ENCODE results near the gene BRIP1.

Gene BRIP1

DNA sequence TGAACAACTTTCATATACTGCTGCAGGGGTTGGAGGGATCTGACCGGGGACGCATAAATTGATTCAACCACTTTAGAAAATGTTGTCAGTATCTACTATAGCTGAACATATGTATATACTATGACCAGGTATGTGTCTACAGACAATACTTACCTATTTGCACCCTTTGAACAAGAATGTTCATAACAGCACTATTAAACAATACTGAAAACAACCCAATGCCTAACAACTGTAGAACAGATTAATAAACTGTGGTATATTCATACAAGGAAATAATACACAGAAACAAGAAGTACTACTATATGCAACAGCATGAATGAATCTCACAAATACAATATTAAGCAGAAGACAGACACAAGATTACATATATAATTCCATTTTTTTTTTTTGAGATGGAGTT lies 10.5 kb downstream of the BRIP1 start:
- no peak overlapping the region for H2AFZ ChIP-seq (ENCODE audit: low read depth)
- H3K9ac ChIP-seq = no peak overlapping the region
- H3K4me2 ChIP-seq = no peak overlapping the region
- no peak overlapping the region for H3K4me3 ChIP-seq (IDR thresholded peaks at IDR 0.05; ENCODE audit: insufficient read depth, low read depth, low read length)
- H3K27ac ChIP-seq = no peak overlapping the region
- H3K79me2 ChIP-seq (ENCODE audit: insufficient read depth, low read depth) = no peaks in the 10 kb centered on the region
- TF ChIP-seq, protein P1, sequence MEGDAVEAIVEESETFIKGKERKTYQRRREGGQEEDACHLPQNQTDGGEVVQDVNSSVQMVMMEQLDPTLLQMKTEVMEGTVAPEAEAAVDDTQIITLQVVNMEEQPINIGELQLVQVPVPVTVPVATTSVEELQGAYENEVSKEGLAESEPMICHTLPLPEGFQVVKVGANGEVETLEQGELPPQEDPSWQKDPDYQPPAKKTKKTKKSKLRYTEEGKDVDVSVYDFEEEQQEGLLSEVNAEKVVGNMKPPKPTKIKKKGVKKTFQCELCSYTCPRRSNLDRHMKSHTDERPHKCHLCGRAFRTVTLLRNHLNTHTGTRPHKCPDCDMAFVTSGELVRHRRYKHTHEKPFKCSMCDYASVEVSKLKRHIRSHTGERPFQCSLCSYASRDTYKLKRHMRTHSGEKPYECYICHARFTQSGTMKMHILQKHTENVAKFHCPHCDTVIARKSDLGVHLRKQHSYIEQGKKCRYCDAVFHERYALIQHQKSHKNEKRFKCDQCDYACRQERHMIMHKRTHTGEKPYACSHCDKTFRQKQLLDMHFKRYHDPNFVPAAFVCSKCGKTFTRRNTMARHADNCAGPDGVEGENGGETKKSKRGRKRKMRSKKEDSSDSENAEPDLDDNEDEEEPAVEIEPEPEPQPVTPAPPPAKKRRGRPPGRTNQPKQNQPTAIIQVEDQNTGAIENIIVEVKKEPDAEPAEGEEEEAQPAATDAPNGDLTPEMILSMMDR (conservative IDR thresholded peaks at IDR 0.05; ENCODE audit: low read depth, low read length) = no peak
- H4K20me1 ChIP-seq (ENCODE audit: insufficient read depth) = no peaks in the 10 kb centered on the region
- H3K4me1 ChIP-seq (ENCODE audit: low read depth, poor library complexity, severe bottlenecking) = no peaks in the 10 kb centered on the region
- H3K27me3 ChIP-seq (ENCODE audit: insufficient read depth, low read depth) = no peaks in the 10 kb centered on the region
- H3K36me3 ChIP-seq (ENCODE audit: insufficient read depth) = no peaks in the 10 kb centered on the region

DNA sequence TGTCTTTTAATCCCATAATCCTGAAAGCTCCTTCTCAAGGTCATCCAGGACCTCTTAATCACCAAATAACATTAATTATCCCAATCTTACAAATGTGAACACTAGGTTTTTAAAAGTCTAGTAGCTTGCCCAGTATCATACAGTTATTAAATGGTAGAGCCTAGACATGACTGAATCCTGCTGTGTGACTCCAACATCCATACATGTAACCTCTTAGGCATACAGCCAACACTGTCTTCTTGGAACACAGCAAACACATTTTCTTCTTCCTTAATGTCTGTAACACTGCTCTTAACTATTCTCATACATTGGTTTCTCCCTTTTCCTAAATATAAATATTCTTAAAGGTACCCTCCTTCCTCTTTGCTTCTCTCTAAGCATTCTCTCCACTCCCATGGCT lies 13.7 kb downstream of the BRIP1 start:
- H4K20me1 ChIP-seq (ENCODE audit: insufficient read depth) = no peaks in the 10 kb centered on the region
- no peaks in the 10 kb centered on the region for H3K36me3 ChIP-seq (ENCODE audit: insufficient read depth)
- no peak overlapping the region for H2AFZ ChIP-seq (ENCODE audit: low read depth)
- no peak overlapping the region for H3K9ac ChIP-seq
- H3K4me2 ChIP-seq = no peak overlapping the region
- no peaks in the 10 kb centered on the region for H3K4me1 ChIP-seq (ENCODE audit: low read depth, poor library complexity, severe bottlenecking)
- no peaks in the 10 kb centered on the region for H3K27me3 ChIP-seq (ENCODE audit: insufficient read depth, low read depth)
- TF ChIP-seq, protein P1 (conservative IDR thresholded peaks at IDR 0.05; ENCODE audit: low read depth, low read length) = no peak
- H3K27ac ChIP-seq = no peak overlapping the region
- H3K79me2 ChIP-seq (ENCODE audit: insufficient read depth, low read depth) = no peaks in the 10 kb centered on the region
- no peak overlapping the region for H3K4me3 ChIP-seq (IDR thresholded peaks at IDR 0.05; ENCODE audit: insufficient read depth, low read depth, low read length)

DNA sequence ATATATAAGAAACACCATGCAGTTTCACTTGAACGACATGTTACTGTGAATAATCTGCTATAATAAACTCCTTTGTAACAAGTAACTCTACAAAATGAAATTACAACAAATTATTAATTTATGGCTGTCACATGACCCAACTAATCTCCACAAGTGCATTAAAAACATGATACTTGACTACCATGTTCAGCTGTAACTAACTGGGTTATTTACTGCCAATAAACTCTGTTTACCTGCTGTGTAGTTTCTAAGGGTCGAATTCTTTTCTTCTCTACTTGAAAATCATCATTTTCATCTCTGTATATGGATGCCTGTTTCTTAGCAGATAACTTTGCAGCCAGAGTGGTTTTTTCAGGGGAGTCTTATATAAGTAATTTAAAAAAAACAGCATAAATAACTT lies 14.4 kb downstream of the BRIP1 start:
- no peaks in the 10 kb centered on the region for H3K79me2 ChIP-seq (ENCODE audit: insufficient read depth, low read depth)
- H3K4me3 ChIP-seq (IDR thresholded peaks at IDR 0.05; ENCODE audit: insufficient read depth, low read depth, low read length) = no peak overlapping the region
- H3K4me1 ChIP-seq (ENCODE audit: low read depth, poor library complexity, severe bottlenecking) = no peaks in the 10 kb centered on the region
- H2AFZ ChIP-seq (ENCODE audit: low read depth) = no peak overlapping the region
- no peak overlapping the region for H3K27ac ChIP-seq
- H3K9ac ChIP-seq = no peak overlapping the region
- no peak overlapping the region for H3K4me2 ChIP-seq
- H3K27me3 ChIP-seq (ENCODE audit: insufficient read depth, low read depth) = no peaks in the 10 kb centered on the region
- H4K20me1 ChIP-seq (ENCODE audit: insufficient read depth) = no peaks in the 10 kb centered on the region
- TF ChIP-seq, protein P1 (conservative IDR thresholded peaks at IDR 0.05; ENCODE audit: low read depth, low read length) = no peak
- H3K36me3 ChIP-seq (ENCODE audit: insufficient read depth) = no peaks in the 10 kb centered on the region

DNA sequence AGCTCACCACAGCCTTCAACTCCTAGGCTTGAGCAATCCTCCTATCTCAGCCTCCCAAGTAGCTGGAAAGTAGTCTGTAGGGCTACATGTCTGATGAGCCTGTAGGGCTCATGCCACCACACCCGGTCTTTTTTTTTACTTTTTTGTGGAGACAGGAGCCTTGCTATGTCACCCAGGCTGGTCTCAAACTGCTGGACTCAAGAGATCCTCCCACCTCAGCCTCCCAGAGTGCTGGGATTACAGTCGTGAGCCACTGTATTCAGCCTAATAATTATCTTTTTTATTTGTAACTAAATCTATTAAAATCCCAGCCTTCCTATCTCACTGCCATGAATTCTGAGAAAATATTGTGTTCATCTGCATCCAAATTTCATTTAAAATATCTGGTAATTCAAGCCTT lies 15.1 kb downstream of the BRIP1 start:
- Histone ChIP-seq H3K4me3 (IDR thresholded peaks at IDR 0.05; ENCODE audit: insufficient read depth, low read depth, low read length) (no peak overlapping the region), H3K79me2 (ENCODE audit: insufficient read depth, low read depth) (no peaks in the 10 kb centered on the region), H3K36me3 (ENCODE audit: insufficient read depth) (no peaks in the 10 kb centered on the region), H3K4me1 (ENCODE audit: low read depth, poor library complexity, severe bottlenecking) (no peaks in the 10 kb centered on the region), H4K20me1 (ENCODE audit: insufficient read depth) (no peaks in the 10 kb centered on the region), H2AFZ (ENCODE audit: low read depth) (no peak overlapping the region), H3K27ac (no peak overlapping the region), H3K9ac (no peak overlapping the region), H3K4me2 (no peak overlapping the region), H3K27me3 (ENCODE audit: insufficient read depth, low read depth) (no peaks in the 10 kb centered on the region)
- TF ChIP-seq, protein P1 (conservative IDR thresholded peaks at IDR 0.05; ENCODE audit: low read depth, low read length) = no peak

DNA sequence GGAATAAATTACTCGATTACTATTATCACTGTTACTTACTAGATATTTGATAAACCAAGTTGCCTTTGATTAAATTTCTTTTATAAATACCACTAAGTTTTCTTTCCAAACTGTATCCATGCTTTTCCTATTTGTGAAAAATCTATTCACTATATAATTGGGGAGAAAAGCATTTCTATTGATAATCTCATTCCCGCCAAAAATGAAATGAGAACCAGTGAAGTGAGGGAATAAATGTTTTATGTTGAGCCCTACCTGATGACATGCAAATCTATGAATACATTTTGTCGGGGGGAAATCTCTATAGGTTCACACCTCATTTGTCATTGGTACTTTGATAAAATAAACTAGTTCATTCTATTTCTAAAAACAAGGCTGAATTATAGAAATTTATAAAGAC lies 15.7 kb downstream of the BRIP1 start:
- Histone ChIP-seq H3K9ac (no peak overlapping the region), H3K27me3 (ENCODE audit: insufficient read depth, low read depth) (no peaks in the 10 kb centered on the region), H2AFZ (ENCODE audit: low read depth) (no peak overlapping the region), H4K20me1 (ENCODE audit: insufficient read depth) (no peaks in the 10 kb centered on the region), H3K36me3 (ENCODE audit: insufficient read depth) (no peaks in the 10 kb centered on the region), H3K4me2 (no peak overlapping the region), H3K4me3 (IDR thresholded peaks at IDR 0.05; ENCODE audit: insufficient read depth, low read depth, low read length) (no peak overlapping the region), H3K27ac (no peak overlapping the region), H3K4me1 (ENCODE audit: low read depth, poor library complexity, severe bottlenecking) (no peaks in the 10 kb centered on the region), H3K79me2 (ENCODE audit: insufficient read depth, low read depth) (no peaks in the 10 kb centered on the region)
- TF ChIP-seq, protein P1 (conservative IDR thresholded peaks at IDR 0.05; ENCODE audit: low read depth, low read length) = no peak

Data from KMS-11 (cell line).